GM18505 (cell line): ENCODE measurements around the gene SERPINA6.
"Not testable (repeated sequence)": the region's sequence is repeated elsewhere in the genome, so short reads cannot be mapped to it uniquely, and the experiment has no call there.

ENCODE experiments used
- ATAC-seq: cut with Tn5 transposase; IDR thresholded peaks from one replicate; pipeline ENCODE4 v1.9.1; 2021; ENCODE audit not compliant: unreplicated experiment
- POLR2A ChIP-seq: IDR thresholded peaks from 4 replicates; pipeline ENCODE4 v1.6.1; 2011; ENCODE audit warnings: borderline replicate concordance; ENCODE audit not compliant: insufficient read depth, insufficient read length; ENCODE audit errors: extremely low read depth

The SERPINA6 gene

DNA sequence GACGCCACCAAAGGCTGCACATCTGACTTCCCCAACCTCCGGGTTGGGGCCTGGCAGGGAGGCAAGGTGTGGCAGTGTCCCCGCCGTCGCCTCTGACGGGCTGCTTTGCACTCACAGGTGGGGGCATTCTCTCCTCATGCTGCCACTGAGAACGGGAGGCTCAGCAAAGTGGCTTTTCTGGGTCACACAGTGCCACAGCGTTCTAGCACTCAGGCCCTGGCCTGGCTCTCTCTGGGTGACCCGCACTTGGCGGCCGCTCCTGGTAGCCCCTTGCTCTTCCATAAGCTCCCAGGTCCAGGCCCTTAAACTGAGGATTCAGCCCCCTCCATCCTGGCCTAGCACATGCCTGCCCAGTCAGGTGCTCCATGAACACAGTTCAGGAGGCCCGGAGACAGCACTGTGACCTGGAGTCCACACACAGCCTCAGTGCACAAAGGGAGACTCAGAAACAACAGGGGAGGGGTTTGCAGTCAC, 40.1 kb upstream of the SERPINA6 start:
- no peak for TF ChIP-seq POLR2A
- no peak for ATAC-seq

DNA sequence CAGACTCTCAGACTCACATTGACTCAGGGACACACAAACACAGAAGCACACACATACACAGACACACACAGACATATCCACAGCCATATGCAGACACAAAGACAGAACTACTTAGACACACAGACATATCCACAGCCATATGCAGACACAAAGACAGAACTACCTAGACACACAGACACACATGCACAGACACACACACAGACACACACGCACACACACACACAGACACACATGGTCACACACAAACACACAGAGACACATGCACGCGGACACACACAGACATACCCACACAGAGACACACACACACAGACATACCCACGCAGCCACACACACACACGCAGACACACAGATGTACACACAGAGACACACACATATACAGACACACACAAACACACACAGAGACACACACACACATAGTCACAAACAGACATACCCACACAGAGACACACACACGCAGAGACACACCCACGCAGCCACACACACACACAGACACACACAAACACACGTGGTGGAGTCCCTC, 39.5 kb upstream of the SERPINA6 start:
- TF ChIP-seq POLR2A = no peak
- ATAC-seq = no peak

DNA sequence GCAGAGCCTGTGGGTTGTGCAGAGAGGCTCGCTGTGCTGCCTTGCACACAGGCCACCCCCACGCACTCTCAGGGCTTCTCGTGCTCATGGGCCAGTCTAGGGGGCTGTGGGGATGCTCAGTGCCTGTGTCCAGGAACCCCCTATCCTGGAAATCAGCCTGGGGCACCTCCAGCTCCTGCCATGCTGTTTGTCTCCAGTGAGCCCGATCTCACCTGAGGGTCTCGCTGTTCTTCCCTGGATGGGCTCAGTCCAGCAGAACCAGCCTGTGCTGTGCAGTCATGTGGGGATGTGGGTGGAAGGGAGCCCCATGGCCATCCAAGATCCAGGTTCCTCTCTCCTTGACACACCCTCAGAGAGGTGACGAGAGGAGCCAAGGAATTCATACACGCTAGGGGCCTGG, 38.5 kb upstream of the SERPINA6 start:
- TF ChIP-seq POLR2A = no peak
- no peak for ATAC-seq

DNA sequence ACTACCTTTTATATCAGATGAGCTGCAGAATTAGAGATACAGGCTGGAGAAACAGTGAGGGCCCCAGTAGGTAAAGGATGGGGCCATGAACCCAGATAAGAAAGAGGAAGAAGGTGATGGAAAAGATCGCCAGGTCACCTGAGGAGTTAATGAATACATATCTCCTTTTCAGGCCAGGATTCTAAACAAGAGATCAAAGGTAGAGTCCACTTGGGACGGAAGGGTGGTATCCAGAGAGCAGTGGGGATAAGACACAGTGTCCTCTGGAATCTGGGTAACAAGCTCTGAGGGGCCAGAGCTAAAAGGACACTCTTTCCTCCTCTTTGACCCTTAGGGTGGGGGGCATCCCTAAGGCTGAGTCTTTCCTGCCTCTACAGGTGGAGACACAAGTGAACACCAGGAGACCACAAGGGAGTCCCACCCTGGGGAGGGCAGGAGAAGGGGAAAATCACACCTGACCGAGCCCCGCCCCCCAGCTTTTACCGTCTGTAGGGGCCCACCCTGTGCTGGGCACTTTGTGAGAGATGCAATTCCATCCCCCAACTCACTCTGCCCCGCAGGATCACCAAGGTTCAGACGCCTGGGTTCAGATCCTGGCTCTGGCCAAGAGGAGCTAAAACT, 37.9 kb upstream of the SERPINA6 start:
- ATAC-seq = no peak
- TF ChIP-seq POLR2A = no peak

DNA sequence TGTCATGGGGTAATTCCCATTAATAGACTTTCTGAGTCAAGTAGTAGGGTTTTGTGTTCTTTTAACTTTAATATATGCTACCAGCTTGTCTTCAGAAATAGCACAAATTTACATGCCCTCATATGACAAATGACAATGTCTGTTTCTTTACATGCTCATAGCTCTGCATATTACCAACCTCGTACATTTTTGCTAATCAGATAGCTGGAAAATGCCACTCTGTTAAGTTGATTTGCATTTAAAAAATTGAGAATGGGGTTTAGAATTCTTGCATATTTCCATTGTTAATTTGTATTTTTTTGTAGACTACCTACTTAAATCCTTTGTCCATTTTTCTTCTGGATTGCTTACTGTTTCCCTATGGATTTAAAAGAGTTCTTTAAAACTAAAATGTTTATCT, 34.0 kb upstream of the SERPINA6 start:
- no peak for ATAC-seq
- no peak for TF ChIP-seq POLR2A

DNA sequence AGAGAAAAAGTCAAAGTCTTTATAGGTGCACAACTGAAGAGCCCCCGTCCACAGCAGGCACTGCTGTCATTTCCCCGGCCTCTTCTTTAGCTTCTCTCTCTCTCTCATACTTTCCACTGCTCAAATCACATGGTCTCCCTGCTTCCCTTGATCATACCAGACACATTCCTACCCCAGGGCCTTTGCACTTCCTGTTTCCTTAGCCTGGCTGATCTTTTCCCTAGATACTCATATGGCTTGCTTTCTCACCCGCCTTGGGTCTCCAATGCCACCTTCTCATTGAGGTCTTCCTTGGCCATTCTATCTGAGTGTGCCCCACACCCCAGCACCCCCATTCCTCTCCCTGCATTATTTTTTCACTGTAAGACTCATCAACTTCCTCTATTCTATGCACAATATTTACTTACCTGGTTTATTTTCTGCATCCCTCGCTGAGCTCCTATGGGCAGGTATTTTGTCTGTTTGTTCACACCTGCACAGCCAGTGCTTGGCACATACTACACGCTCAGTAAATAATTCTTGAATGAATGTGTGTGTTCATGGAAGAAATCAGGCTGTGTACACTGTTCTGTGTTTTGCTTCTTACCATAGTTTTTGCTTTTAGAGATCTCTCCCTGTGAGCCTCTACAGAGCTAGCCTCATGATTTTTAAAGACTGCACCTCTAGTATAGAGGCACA, 33.4 kb upstream of the SERPINA6 start:
- TF ChIP-seq POLR2A = no peak
- ATAC-seq = no peak

DNA sequence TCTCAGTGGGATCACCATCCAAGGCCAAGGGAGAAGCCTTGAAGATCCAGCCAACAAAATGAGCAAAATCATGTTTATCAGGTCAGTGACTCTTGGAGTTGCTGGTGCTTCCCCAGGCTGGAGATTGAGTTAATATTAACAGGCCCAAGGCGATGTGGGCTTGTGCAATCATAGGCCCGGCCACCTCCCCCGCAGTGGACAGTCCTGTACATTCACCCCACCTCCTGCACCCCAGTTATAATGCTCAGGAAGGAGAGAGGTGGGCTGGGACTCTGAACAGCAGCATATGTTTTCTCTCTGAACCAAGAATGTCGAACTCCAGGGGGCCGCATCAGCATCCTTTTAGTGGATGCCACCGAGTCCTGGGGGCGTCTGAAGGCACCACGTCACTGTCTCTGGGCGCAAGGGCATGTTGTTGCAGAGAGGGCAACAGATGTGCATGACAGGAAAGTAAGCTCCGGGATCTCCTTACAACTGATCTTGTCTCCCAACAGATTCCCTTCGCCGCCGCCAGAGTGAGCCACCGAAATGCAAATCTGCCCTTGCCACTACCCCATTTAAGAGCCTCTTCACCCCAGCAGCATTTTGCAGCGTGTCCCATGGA, 32.2 kb upstream of the SERPINA6 start:
- no peak for ATAC-seq
- TF ChIP-seq POLR2A = no peak

DNA sequence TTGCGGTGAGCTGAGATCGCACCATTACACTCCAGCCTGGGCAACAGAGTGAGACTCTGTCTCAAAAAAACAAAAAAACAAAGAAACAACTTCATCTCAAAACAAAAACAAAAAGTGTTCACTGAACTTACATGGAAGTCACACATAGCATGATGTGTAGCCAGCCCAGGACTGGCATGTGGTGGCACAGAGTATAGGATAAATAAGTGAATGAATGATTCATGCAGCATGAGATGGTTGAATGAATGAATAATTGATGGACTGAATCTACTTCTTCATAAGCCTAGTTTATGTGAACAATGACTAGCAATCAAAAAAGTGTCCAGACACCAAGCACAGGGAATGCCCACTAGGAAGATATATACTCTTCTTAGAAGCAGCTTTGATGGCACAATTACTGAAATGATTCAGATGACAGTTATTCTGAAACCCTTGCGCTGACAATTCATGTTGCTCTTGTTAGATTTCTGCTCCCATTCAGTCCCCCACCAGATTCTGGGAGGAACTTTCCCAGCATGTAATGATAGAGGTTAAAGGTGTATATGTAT, 31.6 kb upstream of the SERPINA6 start:
- no peak for ATAC-seq
- TF ChIP-seq POLR2A = no peak

DNA sequence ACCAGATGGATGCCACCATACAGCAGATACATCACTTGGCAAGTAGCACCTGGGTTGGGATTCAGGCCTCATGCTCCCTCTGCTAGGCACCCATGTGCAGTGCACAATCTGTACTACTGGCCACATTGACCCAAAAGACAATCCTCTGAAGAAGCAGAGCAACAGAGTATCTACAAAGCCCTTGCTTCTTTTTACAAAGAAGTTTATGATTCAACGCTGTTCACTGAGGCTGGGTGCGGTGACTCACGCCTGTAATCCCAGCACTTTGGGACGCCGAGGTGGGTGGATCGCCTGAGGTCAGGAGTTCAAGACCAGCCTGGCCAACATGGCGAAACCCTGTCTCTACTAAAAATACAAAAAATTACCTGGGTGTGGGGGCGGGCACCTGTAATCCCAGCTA, 31.1 kb upstream of the SERPINA6 start:
- ATAC-seq = not testable (repeated sequence)

DNA sequence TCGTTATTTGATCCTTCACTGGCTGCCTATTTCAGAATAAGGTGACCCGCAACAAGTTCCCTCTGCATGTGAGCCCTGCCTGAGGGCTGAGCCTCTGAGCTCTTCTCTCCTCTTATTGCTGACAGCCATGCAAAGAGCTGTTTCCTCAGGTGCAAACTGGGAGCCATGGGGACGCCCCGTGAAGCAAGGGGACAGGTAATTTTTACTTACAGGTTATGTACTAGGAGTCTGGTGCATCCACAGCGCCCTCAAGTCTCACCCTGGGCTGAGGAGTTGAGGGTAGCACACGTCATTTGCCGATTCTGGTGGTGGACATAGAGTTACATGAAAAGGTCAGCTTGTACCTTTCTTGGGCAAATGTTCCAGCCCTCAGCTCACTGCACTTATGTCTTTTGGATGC, 26.1 kb upstream of the SERPINA6 start:
- no peak for ATAC-seq
- no peak for TF ChIP-seq POLR2A

DNA sequence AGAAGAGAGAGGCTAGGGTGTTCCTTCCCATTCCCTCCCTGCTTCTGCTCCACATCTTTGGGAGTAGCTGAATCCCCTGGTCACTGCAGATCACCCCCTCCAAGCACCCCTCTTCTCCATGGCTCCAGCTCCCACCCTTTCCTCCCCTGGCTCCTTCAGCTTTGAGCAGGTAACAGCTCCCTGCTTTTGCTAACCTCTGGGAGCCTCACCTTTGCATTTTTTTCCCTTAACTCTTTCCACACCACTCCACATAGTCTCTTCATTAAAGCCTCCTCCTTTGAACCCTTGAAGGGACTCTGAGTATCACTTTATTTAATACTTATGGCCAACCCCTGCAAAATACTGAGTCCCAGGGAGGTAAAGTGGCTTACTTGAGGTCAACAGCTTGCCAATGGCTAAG, 25.7 kb upstream of the SERPINA6 start:
- no peak for TF ChIP-seq POLR2A
- ATAC-seq = no peak

DNA sequence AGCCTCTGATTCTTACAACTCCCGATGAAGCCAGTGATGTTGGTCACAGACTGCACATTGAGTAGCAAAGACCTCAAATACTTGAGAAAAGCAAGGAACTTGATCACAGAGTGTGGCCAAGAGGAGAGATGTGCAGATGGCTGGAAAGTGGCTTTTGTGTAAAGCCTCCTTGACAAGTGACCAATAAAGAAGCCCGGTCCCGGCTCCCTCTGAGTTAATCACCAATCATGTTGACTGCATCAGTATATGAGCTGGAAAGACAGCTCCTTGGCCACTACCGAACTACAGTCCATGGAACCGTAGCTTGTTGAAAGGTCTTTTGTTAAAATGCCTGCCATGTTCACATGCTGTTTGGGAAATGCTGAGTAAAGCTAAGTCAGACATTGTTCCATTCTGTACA, 23.7 kb upstream of the SERPINA6 start:
- no peak for TF ChIP-seq POLR2A
- no peak for ATAC-seq

DNA sequence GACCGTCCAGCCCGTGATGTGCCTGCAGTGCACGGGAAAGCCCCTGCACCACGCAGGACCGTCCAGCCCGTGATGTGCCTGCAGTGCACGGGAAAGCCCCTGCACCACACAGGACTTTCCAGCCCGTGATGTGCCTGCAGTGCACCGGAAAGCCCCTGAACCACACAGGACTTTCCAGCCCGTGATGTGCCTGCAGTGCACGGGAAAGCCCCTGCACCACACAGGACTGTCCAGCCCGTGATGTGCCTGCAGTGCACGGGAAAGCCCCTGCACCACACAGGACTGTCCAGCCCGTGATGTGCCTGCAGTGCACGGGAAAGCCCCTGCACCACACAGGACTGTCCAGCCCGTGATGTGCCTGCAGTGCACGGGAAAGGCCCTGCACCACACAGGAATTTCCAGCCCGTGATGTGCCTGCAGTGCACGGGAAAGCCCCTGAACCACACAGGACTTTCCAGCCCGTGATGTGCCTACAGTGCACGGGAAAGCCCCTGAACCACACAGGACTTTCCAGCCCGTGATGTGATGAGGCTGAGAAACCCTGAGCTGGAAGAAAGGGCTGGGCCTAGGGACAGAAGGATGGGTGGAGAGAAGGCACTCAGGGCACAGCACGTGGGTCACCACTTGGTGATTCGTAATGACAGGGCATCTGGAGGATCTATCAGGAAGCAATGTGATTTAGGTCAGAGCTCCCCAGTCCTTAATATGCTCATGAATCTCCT, 23.1 kb upstream of the SERPINA6 start:
- ATAC-seq = peak; percentile 59
